GM12878 (cell line): ENCODE results near the gene SUPT4H1. TPM values are rescaled to one million over a fixed set of nuclear protein-coding genes. Genes with fewer than 3 reads are reported as not detected.

Source experiments
- ATAC-seq: fragments of 200-7000 bp; cut with Tn5 transposase; 3 replicates; pipeline ENCODE4 v1.9.1; 2020; ENCODE audit warnings: mild to moderate bottlenecking, moderate library complexity
- BruUV-seq: library from RNA; stranded (reverse); fragments of 400-500 nt; replicated peaks from 2 replicates; lab custom pipeline; 2021; lab: Mats Ljungman, UMichigan
- CTCF ChIA-PET: fragments of 300-600 bp; sonication (Branson Sonifier 250); formaldehyde crosslinking; extraction: SDS; loops from one replicate; lab custom pipeline; 2021; ENCODE audit warnings: inconsistent platforms; lab: Yijun Ruan, JAX
- POLR2A ChIA-PET: fragments of 350-600 bp; formaldehyde crosslinking; extraction: SDS; loops from one replicate; lab custom pipeline; 2021; ENCODE audit warnings: inconsistent platforms; lab: Charles Lee
- RAD21 ChIA-PET: fragments of 300-600 bp; sonication (Branson Sonifier 250); formaldehyde crosslinking; loops from one replicate; lab custom pipeline; 2023; ENCODE audit warnings: antibody characterized with exemption; ENCODE audit not compliant: unreplicated experiment; lab: Charles Lee
- SMC1A ChIA-PET: fragments of 300-600 bp; sonication (Branson Sonifier 250); formaldehyde crosslinking; loops from one replicate; lab custom pipeline; 2023; ENCODE audit not compliant: unreplicated experiment, uncharacterized antibody; lab: Charles Lee
- DNase-seq: peaks from one replicate; pipeline ENCODE4 v3.0.0-alpha.2; 2011; ENCODE audit warnings: low read depth, low spot score
- FAIRE-seq: peaks from 3 replicates; lab custom pipeline; 2011; peaks lifted over from hg19 to GRCh38; lab: Jason Lieb, UNC
- H2AFZ ChIP-seq: 2 replicates; pipeline ENCODE4 v1.6.0; 2011; ENCODE audit warnings: low read depth, low read length, control low read depth; ENCODE audit not compliant: control insufficient read depth
- H3K27ac ChIP-seq: 2 replicates; pipeline ENCODE4 v1.5.1; 2011; ENCODE audit warnings: control low read depth; ENCODE audit not compliant: control insufficient read depth, insufficient read depth
- H3K27me3 ChIP-seq, 2 experiments: replicated peaks in 1 of 2; 2 replicates each; pipeline versions ENCODE4 v1.6.0 to v1.6.1; 2011; ENCODE audit warnings: low read length in 1 of 2; ENCODE audit not compliant: control insufficient read depth in 2 of 2, insufficient read depth in 2 of 2
- H3K36me3 ChIP-seq, 2 experiments: 2 replicates each; pipeline ENCODE4 v1.5.1; 2011; ENCODE audit warnings: low read length in 1 of 2; ENCODE audit not compliant: control insufficient read depth in 2 of 2, insufficient read depth in 2 of 2
- H3K4me1 ChIP-seq: 2 replicates; pipeline ENCODE4 v1.6.1; 2011; ENCODE audit warnings: mild to moderate bottlenecking, low read length, moderate library complexity, mixed read lengths; ENCODE audit not compliant: control insufficient read depth, insufficient read depth
- H3K4me2 ChIP-seq: 2 replicates; pipeline ENCODE4 v1.6.0; 2011; ENCODE audit warnings: control low read depth; ENCODE audit not compliant: control insufficient read depth, insufficient read depth
- H3K4me3 ChIP-seq: fragments of 200-600 bp; sonication (generic); 2 replicates; pipeline ENCODE4 v1.5.1; 2016
- H3K79me2 ChIP-seq: 2 replicates; pipeline ENCODE4 v1.6.0; 2011; ENCODE audit warnings: low read length; ENCODE audit not compliant: control insufficient read depth, insufficient read depth
- H3K9ac ChIP-seq: 2 replicates; pipeline ENCODE4 v1.8.0; 2011; ENCODE audit warnings: low read length, control low read depth, mixed read lengths; ENCODE audit not compliant: control insufficient read depth, insufficient read depth
- H3K9me3 ChIP-seq: replicated peaks from 3 replicates; pipeline ENCODE4 v1.5.1; 2011; ENCODE audit warnings: mild to moderate bottlenecking, low read length; ENCODE audit not compliant: control insufficient read depth, insufficient read depth
- H4K20me1 ChIP-seq: 2 replicates; pipeline ENCODE4 v1.6.0; 2011; ENCODE audit not compliant: control insufficient read depth, insufficient read depth
- WGBS: methylation state at CpG from one replicate; pipeline ENCODE4 v1.1.6; 2016; ENCODE audit warnings: low lambda C conversion rate; ENCODE audit not compliant: insufficient replicate concordance, insufficient coverage; ENCODE audit errors: missing lambda C conversion rate; 5-methylcytosine and 5-hydroxymethylcytosine counted together
- in situ Hi-C: fragments of 300-500 bp; cut with MboI; formaldehyde crosslinking; loops from 9 replicates; pipeline ENCODE4 v1.14.3; 2018; ENCODE audit warnings: mixed read lengths
- intact Hi-C: fragments of 100-400 bp; cut with micrococcal nuclease; formaldehyde crosslinking; loops from one replicate; pipeline ENCODE4 v1.14.2; 2022; ENCODE audit not compliant: unreplicated experiment
- polyA plus RNA-seq, 11 experiments: library from polyadenylated mRNA; depleted of rRNA in 4 of 11; unstranded in 6 of 11; stranded (reverse) in 5 of 11; fragments of >200 nt; fragmentation: Nextera tagmentation in 4 of 11; fragmentation: Illumina TruSeq in 1 of 11; extraction: Ambion mirVana in 4 of 11; extraction: Trizol in 1 of 11; gene quantifications; 1 replicate in 1 of 11; 2 replicates in 10 of 11; pipeline versions ENCODE4 v1.2.1 to v1.2.3, GENCODE V29; 2011 to 2016; ENCODE audit warnings: inconsistent platforms in 2 of 11, missing spikeins in 2 of 11, low read depth in 1 of 11
- total RNA-seq, 4 experiments: library from RNA; depleted of rRNA in 3 of 4; stranded (reverse); fragments of >200 nt in 3 of 4; fragmentation: Illumina TruSeq in 1 of 4; extraction: Trizol in 1 of 4; gene quantifications; 2 replicates each; pipeline versions ENCODE4 v1.2.1 to v1.2.3, GENCODE V29; 2013 to 2021
- TF ChIP-seq, protein P1 (sequence below): IDR thresholded peaks from 2 replicates; pipeline ENCODE4 v1.6.1; 2012; ENCODE audit warnings: improper control_type of control experiment, low read depth, low read length; ENCODE audit not compliant: insufficient replicate concordance

The SUPT4H1 gene
- total and polyA plus RNA-seq, 10 of the 15 experiments (the other 5 are each of a cell fraction or from before 2014, with no cell fraction given): 83.8 to 293 (median 128) TPM

DNA sequence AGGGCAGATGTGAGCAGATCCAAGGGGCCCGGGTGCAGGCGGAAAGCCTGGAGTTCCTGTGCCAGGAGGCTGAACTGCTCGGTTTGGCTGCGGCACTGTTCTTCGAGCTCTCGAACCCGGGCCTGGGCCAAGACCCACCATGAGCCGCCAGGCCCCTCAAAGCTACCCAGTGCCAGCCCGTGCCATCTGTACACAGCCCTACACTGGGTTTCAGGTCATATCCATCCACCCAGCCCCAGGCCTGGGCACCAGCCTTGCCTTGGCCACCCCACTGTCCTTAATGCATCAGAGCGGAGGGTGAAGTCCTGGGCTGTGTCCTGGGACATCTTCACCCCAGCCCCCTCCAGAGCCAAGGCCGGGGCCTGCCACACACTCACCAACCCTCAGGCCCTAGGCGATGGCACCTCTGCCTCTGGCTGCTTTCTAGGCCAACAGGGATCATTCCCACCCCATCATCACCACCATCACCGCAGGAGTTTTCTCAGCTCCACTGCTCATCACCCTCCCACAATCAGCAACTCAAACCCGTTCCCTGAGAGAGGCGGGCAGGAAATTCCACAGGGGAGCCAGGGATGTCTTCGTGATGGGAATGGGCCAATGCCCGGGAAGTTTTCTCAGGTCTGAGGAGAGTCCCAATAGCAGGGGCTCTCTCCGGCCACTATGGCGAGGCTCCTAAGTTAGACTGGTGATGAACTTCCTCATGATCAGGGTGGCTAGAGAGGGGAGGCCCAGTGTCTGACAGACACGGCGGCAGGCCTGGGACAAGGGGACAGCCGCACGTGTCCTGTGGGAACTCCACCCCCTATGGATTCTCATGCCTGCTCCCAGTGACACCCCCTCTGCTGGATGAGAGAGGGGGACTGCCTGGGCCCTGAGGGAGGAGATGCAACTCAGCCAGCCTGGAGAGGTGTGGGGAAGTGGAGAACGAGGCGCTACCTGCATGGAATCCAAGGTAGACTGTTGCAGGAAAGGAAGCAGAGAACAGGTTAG, 32.5 kb downstream of the SUPT4H1 start:
- SMC1A ChIA-PET: interaction anchor here (0.7 to 12.9 kb wide), 6 partner anchors 8 to 108 kb away, joined by 3 to 249 read pairs (median 30); partner anchors contain the start of genes RNF43 and SUPT4H1
- FAIRE-seq (no peak), ATAC-seq (no peak), DNase-seq (no peak)
- POLR2A ChIA-PET: interaction anchor here (0.5 kb wide), 1 partner anchor 12 kb away, joined by 4 read pairs; no protein-coding TSS in a partner anchor
- Histone ChIP-seq H3K4me2 (no peak overlapping the region), H3K27ac (no peak overlapping the region), H3K4me3 (no peak overlapping the region), H3K27me3 (no peaks in the 10 kb centered on the region), H3K79me2 (no peaks in the 10 kb centered on the region), H3K4me1 (peaks cover 7% of the 10 kb centered on the region), H3K9me3 (no peaks in the 10 kb centered on the region), H3K9ac (no peak overlapping the region), H2AFZ (no peak overlapping the region), H4K20me1 (no peaks in the 10 kb centered on the region), H3K36me3 (peaks cover 0 to 2% of the 10 kb centered on the region in 2 experiments; a peak in 1 of 4 replicates)
- CTCF ChIA-PET: interaction anchor here (0.5 to 3.3 kb wide), 8 partner anchors 8 to 262 kb away, joined by 3 to 32 read pairs (median 4); partner anchors contain the start of genes RNF43, SUPT4H1 and TSPOAP1
- in situ Hi-C loops: loop anchor here (5.0 kb wide), 1 partner anchor 128 kb away; no protein-coding TSS in a partner anchor
- intact Hi-C loops: no loop called here
- TF ChIP-seq, protein P1, sequence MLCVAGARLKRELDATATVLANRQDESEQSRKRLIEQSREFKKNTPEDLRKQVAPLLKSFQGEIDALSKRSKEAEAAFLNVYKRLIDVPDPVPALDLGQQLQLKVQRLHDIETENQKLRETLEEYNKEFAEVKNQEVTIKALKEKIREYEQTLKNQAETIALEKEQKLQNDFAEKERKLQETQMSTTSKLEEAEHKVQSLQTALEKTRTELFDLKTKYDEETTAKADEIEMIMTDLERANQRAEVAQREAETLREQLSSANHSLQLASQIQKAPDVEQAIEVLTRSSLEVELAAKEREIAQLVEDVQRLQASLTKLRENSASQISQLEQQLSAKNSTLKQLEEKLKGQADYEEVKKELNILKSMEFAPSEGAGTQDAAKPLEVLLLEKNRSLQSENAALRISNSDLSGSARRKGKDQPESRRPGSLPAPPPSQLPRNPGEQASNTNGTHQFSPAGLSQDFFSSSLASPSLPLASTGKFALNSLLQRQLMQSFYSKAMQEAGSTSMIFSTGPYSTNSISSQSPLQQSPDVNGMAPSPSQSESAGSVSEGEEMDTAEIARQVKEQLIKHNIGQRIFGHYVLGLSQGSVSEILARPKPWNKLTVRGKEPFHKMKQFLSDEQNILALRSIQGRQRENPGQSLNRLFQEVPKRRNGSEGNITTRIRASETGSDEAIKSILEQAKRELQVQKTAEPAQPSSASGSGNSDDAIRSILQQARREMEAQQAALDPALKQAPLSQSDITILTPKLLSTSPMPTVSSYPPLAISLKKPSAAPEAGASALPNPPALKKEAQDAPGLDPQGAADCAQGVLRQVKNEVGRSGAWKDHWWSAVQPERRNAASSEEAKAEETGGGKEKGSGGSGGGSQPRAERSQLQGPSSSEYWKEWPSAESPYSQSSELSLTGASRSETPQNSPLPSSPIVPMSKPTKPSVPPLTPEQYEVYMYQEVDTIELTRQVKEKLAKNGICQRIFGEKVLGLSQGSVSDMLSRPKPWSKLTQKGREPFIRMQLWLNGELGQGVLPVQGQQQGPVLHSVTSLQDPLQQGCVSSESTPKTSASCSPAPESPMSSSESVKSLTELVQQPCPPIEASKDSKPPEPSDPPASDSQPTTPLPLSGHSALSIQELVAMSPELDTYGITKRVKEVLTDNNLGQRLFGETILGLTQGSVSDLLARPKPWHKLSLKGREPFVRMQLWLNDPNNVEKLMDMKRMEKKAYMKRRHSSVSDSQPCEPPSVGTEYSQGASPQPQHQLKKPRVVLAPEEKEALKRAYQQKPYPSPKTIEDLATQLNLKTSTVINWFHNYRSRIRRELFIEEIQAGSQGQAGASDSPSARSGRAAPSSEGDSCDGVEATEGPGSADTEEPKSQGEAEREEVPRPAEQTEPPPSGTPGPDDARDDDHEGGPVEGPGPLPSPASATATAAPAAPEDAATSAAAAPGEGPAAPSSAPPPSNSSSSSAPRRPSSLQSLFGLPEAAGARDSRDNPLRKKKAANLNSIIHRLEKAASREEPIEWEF: no peak
- no TSS peak for BruUV-seq
- 87% methylated on average over 25 of the region's 25 CpGs for WGBS
- RAD21 ChIA-PET: interaction anchor here (2.3 to 10.9 kb wide), 3 partner anchors 23 to 36 kb away, joined by 16 to 227 read pairs (median 45); partner anchors contain the start of gene SUPT4H1
